NCI-H526 treated with DMSO at 0.1 percent for 48 hours (cell line): Measurements from ENCODE around the gene RECQL.

ENCODE experiments used
- DNase-seq: peaks from one replicate; lab custom pipeline; 2025; lab: John Stamatoyannopoulos, UW

Gene RECQL, protein sequence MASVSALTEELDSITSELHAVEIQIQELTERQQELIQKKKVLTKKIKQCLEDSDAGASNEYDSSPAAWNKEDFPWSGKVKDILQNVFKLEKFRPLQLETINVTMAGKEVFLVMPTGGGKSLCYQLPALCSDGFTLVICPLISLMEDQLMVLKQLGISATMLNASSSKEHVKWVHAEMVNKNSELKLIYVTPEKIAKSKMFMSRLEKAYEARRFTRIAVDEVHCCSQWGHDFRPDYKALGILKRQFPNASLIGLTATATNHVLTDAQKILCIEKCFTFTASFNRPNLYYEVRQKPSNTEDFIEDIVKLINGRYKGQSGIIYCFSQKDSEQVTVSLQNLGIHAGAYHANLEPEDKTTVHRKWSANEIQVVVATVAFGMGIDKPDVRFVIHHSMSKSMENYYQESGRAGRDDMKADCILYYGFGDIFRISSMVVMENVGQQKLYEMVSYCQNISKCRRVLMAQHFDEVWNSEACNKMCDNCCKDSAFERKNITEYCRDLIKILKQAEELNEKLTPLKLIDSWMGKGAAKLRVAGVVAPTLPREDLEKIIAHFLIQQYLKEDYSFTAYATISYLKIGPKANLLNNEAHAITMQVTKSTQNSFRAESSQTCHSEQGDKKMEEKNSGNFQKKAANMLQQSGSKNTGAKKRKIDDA

GRCh38 chr12:21501258-21502163 lies at the start of gene RECQL, which contains the start of gene GOLT1B:
Gene RECQL (minus strand): TSS chr12:21501635. CDS start chr12:21499570, 2,065 bp downstream.
Gene GOLT1B (plus strand): TSS chr12:21501789. CDS start chr12:21501924, 135 bp downstream.
- DNase-seq = peak; percentile 98

DNA sequence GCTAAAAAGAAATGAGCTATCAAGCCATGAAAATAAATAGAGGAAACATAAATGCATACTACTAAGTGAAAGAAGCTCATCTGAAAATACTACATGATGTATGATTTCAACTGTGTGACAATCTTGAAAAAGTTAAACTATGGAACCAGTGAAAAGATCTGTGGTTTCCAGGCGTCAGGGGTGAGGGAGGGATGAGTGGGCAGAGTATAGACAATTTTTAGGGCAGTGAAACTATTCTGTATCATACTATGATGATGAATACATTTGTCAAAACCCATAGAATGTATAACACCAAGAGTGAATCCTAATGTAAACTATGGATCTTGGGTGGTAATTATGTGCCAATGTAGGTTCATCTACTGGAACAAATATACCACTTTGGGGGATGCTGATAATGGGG lies 46.0 kb upstream of the RECQL start:
- DNase-seq = no peak

- no peak for DNase-seq
Observed at GRCh38 chr12:21546716-21547115, 45.3 kb upstream of the RECQL start.

DNA sequence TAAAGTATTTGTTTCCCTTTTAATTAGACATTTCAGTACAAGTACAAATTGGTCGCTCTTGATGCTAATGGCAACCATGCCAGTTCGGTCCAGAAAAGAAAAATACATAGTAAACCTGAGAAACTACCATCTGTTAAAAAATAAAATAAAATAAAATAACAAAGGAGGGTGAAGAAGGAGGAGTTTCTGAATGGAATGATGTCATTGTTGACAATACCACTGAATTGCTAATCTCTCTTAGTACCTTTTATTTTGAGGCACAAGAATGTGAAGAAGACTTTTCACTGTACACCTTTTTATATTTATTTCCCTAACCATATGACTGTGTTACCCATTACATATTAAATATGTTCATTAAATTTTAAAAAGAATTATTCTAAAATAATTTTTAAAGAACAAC lies 44.1 kb upstream of the RECQL start:
- DNase-seq = no peak

DNA sequence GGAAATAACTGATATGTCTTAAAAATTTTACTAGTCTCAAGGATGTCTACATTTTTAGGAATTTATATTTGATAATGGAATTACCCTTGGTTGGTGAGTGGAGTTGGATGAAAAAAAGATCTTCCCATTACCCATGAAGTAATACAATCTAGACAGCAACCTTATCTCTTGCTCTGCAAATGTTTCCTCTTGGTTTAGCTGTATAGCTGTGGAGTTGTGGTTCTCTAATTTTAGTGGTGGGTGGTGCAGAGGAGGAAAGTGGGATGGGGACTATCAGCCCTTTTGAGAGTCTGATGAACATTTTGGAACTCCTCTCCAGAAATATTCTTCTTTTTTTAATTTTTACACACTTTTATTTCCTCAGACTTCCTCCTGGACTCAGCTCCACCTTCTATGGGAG lies 41.7 kb upstream of the RECQL start:
- DNase-seq = no peak

- no peak for DNase-seq
Observed at GRCh38 chr12:21542403-21542802, 41.0 kb upstream of the RECQL start.

- DNase-seq = no peak
Observed at GRCh38 chr12:21541773-21542172, 40.3 kb upstream of the RECQL start.

DNA sequence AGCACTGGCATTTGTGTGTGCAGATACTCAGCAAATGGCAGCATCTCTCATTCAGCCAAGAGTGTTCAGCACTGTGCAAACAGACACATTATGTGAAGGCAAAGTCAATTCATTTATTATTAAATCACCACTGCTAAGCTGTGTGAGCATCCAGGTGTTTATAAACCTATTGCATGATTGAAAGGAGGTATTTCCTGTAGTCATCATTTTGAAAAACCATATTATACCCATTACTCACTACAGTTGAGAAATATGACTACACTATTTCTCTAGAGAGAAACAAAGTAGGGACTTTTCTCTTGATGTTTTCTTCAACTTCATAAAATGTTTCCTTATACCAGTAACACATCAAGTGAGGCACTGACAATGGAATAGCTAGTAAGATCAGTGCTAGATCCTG lies 38.4 kb upstream of the RECQL start:
- DNase-seq = no peak

- DNase-seq = no peak
Observed at GRCh38 chr12:21538061-21538653, 36.7 kb upstream of the RECQL start.

GRCh38 chr12:21529456-21529855 lies 28.0 kb upstream of the RECQL start:
- no peak for DNase-seq

GRCh38 chr12:21528953-21529352 lies 27.5 kb upstream of the RECQL start:
- DNase-seq = no peak

GRCh38 chr12:21527451-21528180 lies 26.2 kb upstream of the RECQL start:
- peak; percentile 89 for DNase-seq

GRCh38 chr12:21526721-21527345 lies 25.4 kb upstream of the RECQL start:
- no peak for DNase-seq

DNA sequence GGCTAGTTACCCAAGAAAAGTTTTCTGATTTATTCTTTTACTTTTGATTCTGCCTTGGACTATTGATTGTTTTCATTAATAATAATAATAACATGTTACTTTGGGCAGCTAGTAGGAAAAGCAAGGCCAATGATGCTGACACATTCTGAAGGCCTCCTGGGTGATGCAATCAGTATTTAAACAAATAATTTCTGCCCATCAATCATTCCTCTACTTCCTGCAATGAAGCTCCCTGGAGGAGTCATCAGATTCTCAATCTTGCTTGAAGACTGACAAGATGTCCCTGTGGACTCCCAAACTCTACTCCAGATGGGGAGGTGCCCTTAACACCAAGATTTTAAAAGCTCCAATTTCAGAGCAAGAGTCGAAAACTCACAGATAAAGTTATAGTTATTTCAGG lies 24.6 kb upstream of the RECQL start, which contains the start of gene SPX:
TSS of gene SPX (plus strand) at position 244 of the 400 bp plus-strand sequence. CDS start 177 bp downstream, outside the sequence.
- no peak for DNase-seq

DNA sequence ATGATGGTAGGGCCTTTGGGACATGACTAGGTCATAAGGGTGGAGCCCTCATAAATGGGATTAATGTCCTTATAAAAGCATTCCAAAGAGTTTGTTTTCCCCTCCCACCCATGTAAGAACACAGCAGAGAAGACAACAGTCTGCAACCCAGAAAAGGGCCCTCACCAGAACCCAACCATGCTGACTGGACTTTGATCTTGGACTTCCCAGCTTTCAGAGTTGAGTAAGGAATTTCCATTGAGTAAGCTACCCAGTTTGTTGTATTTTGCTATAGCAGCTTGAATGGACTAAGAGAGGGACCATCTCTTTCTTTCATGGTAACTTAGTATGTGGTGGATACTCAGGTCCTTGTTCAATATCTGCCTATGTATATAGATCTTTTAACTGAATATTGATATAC lies 21.7 kb upstream of the RECQL start:
- no peak for DNase-seq

GRCh38 chr12:21521541-21521940 lies 20.1 kb upstream of the RECQL start:
- no peak for DNase-seq

DNA sequence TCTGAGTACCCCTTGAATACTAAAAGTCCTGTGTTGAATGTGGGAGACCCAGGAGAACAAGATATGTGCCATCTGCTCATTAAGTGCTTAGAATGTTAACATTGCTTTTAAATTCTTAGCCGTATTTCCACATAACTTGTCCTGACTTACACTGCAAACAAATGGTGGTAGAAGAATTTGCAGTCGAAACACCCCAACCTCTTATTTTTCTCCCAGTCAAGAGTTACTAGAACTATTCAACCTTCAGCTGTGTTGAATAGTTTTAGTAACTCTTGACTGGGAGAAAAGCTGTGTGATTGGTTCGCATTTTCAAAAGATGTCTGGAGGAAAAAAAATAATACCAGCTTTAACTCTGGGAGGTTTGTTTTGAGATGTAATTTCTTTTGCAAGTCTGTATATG lies 17.0 kb upstream of the RECQL start:
- no peak for DNase-seq

- DNase-seq = no peak
Observed at GRCh38 chr12:21516281-21516680, 14.8 kb upstream of the RECQL start.

DNA sequence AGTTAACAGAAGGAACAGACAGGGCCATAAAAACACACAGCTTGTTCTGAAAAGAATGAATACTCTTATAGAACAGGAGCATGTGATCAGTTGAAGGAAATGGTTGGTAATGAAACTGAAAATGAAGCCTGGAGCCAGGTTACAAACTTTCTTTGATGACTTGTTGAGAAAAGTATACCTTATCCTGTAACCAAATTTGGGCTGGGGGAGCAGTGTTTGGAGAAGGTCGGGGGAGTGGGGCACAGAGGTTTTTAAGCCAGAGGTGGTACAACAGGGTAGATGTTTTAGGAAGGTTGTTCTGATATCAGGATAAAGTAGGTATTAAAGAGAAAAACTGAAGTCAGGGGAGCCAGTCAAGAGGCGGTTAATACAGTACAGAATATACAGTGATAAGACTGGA lies 8.3 kb upstream of the RECQL start:
- DNase-seq = no peak

- no peak for DNase-seq
Observed at GRCh38 chr12:21507849-21508248, 6.4 kb upstream of the RECQL start.

DNA sequence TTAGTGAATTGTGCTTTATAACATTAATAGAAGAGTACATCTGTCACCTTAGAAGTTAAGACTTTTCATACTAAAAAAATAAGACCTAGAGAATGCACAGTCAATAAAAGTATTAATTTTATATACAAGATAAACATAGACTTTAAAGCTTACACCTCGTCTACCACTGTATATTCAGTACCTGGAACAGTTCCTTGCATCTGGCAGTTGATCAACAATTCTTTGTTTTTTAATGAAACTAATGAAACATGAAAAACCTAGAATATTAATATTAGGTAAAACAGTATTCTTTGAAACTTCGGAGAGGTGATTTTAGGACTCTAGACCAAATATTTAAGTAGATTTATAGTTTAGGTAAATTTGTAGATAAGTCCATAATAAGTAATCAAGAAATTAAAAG lies 4.5 kb upstream of the RECQL start:
- no peak for DNase-seq
